Retina (tissue), 1 donor: ENCODE data around the gene METTL5.
"Not testable (repeated sequence)": the region's sequence is repeated elsewhere in the genome, so short reads cannot be mapped to it uniquely, and the experiment has no call there.

Experiments used
- DNase-seq: peaks from one replicate; pipeline ENCODE4 v3.0.0-alpha.2; 2016

The METTL5 gene

GRCh38 chr2:169828141-169828811 lies 3.6 kb upstream of the METTL5 start:
- DNase-seq = peak; percentile 61

DNA sequence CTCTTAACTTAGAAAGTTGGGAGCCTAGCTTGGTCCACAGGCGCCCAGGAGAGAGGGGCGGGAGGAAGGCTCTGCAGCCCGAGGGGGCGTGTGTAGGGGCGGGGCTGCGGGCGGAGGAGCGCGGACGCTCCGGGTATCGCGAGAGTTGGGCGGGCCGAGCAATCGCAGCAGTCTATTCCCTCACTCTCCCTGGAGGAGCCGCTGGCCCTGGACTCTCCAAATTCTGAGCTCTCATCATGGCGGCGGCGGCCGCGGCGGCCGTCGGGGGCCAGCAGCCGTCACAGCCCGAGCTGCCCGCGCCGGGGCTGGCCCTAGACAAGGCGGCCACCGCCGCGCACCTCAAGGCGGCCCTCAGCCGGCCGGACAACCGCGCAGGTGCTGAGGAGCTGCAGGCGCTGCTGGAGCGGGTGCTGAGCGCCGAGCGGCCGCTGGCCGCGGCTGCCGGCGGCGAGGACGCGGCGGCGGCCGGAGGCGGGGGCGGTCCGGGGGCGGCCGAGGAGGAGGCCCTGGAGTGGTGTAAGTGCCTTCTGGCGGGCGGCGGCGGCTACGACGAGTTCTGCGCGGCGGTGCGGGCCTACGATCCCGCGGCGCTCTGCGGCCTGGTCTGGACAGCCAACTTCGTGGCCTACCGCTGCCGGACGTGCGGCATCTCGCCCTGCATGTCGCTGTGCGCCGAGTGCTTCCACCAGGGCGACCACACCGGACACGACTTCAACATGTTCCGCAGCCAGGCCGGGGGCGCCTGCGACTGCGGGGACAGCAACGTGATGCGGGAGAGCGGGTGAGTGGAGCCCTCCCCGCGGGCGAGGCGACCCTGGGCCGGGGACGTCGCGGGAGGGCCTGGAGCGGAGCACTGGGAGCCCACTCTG lies 2.8 kb upstream of the METTL5 start, which contains the start of gene UBR3:
TSS of gene UBR3 (plus strand) at position 183 of the 869 bp plus-strand sequence. CDS start at position 237, 54 bp downstream.
- peak; percentile 89 for DNase-seq

DNA sequence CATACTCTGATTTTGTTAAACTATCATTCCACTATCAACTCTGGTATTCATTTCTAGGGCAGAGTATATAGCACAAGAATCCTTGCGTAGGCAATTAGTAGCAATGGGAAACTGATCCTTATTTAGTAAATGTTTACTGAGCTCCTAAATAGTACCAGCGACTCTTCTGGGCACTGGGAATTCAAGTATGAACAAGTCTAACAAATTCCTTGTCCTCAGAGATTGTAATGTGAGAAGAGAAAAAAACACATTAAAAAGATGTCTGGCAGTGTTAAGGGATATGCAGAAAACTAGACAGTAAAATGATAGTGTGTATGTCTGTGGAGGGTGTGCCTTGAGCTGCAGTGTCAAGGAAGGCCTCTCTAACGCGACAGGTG lies 721 bp downstream of the METTL5 start:
- no peak for DNase-seq

- no peak for DNase-seq
Measured at GRCh38 chr2:169822785-169823392, 1.8 kb downstream of the METTL5 start.

DNA sequence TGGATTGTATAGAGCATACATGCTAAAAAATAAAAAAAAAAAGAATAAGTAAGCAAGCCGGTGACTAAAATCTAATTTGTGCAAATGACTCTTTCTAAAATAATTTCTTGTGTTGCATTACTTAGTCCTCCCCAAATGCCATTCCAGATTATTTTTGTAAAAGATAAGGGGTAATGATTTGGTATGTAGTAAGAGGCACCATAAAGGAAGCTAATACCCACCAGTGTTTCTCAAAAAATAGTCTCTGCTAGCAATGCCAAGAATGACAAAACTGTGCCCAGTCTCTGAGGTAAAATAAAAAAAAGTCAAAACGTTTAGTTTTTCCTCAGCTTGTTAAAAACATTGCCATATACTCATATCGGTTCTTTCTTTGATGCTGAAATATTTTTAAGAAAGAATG lies 2.7 kb downstream of the METTL5 start:
- DNase-seq = no peak

DNA sequence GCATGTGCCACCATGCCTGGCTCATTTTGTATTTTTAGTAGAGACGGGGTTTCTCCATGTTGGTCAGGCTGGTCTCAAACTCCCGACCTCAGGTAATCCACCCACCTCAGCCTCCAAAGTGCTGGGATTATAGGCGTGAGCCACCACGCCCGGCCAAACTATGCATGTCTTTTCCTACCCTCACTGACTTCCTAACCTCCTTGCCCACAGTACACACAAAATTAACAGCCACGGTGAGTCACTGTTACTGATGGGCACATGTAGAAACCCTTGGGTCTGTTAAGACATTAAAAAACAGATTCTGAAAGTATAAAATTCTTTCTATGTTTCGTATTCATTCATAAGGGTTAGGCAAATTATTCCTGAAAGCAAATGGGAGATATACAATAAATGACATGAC lies 4.6 kb downstream of the METTL5 start:
- not testable (repeated sequence) for DNase-seq

- DNase-seq = no peak
Measured at GRCh38 chr2:169819106-169819505, 5.6 kb downstream of the METTL5 start.

- no peak for DNase-seq
Measured at GRCh38 chr2:169818241-169818640, 6.5 kb downstream of the METTL5 start.

DNA sequence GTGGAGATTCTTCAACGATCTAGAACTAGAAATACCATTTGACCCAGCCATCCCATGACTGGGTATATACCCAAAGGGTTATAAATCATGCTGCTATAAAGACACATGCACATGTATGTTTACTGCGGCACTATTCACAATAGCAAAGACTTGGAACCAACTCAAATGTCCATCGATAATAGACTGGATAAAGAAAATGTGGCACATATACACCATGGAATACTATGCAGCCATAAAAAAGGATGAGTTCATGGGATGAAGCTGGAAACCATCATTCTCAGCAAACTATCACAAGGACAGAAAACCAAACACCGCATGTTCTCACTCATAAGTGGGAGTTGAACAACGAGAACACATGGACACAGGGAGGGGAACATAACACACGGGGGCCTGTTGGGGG lies 7.3 kb downstream of the METTL5 start:
- DNase-seq = not testable (repeated sequence)

GRCh38 chr2:169816961-169817360 lies 7.7 kb downstream of the METTL5 start:
- DNase-seq = not testable (repeated sequence)

GRCh38 chr2:169815849-169816248 lies 8.9 kb downstream of the METTL5 start:
- DNase-seq = no peak

DNA sequence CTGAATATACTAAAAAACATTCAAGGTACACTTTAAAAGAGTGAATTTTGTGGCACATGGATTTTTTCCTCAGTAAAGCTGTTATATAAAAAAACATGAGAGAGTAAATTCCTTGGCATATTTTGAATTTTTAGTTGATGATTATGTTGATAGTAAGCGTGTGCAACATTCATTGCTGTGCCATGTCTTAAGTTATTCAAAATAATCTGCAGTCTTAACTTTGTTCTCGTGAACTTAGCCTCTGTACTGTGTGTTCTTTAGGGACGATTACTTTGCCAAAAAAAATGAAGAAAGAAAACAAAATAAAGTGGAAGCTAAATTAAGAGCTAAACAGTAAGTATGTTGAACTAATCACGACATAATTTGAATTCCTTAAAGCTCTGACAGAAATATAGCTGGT lies 16.5 kb downstream of the METTL5 start:
- DNase-seq = no peak

DNA sequence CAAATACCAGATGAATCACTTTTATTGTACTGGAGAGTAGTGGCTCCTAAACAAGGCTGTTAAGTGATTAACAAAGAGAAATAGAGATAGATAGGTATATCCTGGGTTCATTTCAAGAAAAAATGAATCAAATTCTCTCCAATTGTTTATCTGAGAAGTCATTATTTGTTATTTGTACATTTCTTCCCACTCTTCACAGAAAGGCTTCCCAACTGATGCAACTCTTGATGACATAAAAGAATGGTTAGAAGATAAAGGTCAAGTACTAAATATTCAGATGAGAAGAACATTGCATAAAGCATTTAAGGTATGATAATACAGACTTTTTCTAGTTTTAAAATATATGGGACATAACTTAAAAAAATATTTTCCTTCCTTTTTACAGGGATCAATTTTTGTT lies 18.1 kb downstream of the METTL5 start:
- DNase-seq = no peak

DNA sequence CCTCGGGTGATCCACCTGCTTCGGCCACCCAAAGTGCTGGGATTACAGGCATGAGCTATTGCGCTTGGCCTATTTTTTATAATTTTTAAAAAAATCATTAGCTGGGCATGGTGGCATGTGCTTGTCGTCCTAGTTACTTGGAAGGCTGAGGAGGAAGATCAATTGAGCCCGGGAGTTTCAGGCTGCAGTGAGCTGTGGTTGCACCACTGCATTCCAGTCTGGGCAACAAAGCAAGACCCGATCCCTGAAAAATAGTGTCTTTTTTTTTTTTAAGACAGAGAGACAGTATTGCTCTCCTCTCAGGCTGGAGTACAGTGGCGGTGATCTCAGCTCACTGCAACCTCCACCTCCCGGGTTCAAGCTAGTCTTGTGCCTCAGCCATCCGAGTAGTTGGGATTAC lies 21.2 kb downstream of the METTL5 start:
- no peak for DNase-seq

GRCh38 chr2:169798718-169799592 lies 25.8 kb downstream of the METTL5 start, which contains the start of gene SSB:
SSB (plus strand) TSS chr2:169798871; CDS start chr2:169800961, 2,090 bp downstream.
- DNase-seq = peak; percentile 95

DNA sequence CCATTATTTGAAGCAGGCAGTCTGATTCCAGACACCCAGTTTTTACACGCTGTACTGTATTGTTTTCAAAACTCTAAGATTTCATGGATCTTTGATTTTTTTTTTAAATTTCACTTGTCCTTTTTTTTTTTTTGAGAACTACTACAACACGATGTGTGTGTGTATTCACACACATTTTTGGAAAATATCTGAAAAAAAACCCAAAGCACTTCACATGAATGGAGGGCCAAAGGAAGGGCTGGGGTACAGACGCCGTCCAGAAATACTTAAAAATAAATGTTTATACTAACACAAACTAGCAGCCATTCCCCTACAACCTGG lies 26.3 kb downstream of the METTL5 start:
- no peak for DNase-seq

DNA sequence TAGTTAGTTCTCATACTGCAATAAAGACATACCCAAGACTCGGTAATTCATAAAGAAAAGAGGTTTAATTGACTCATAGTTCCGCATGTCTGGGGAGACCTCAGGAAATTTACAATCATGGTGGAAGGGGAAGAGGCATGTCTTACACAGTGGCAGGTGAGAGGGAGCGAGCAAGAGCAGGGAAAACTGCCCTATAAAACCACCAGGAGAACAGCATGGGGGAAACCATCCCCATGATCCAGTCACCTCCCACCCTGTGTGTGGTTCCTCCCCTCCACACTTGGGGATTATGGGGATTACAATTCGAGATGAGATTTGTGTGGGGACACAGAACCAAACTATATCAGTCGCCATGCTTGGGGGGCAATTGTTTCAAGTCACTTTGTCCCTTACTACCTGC lies 27.1 kb downstream of the METTL5 start:
- no peak for DNase-seq

DNA sequence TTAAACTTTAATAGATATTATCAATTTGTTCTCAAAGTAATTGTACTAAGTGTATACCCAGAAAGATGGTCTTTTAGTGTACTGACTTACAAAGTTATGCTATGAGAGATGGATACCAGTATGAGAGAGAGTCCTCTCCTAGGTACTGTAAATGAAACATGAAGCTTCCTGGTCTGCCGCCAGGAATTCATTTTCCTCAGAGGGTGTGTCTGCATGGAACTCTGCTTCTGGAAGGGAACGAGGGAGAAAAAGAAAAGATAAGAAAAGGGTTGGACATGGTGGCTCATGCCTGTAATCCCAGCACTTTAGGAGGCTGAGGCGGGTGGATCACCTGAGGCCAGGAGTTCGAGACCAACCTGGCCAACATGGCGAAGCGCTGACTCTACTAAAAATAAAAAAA lies 28.3 kb downstream of the METTL5 start:
- no peak for DNase-seq

GRCh38 chr2:169795181-169795580 lies 29.5 kb downstream of the METTL5 start:
- no peak for DNase-seq

DNA sequence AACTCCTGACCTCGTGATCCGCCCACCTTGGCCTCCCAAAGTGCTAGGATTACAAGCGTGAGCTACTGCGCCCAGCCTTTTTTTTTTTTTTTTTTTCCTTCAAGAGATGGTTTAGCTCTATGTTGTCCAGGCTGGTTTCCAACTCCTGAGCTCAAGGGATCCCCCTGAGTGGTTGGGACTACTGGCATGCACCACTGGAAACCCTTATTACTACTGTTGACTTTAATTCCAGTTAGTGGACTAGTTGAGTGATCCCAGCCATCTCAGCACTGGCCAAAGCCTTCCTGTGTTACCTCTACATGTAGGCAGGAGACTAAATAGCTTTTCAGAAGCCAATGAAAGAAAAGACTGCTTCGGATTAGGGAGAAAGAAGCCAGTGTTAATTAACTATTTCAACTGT lies 34.1 kb downstream of the METTL5 start:
- no peak for DNase-seq

- no peak for DNase-seq
Measured at GRCh38 chr2:169782513-169782912, 42.2 kb downstream of the METTL5 start.

- no peak for DNase-seq
Measured at GRCh38 chr2:169781249-169782013, 43.3 kb downstream of the METTL5 start.
